ENCODE results near the gene TFAM. TPM values are rescaled to one million over a fixed set of nuclear protein-coding genes. Genes with fewer than 3 reads are reported as not detected.

Gene TFAM
- total RNA-seq, 2 experiments from 2014 or later = 62.7 to 94.6 TPM

DNA sequence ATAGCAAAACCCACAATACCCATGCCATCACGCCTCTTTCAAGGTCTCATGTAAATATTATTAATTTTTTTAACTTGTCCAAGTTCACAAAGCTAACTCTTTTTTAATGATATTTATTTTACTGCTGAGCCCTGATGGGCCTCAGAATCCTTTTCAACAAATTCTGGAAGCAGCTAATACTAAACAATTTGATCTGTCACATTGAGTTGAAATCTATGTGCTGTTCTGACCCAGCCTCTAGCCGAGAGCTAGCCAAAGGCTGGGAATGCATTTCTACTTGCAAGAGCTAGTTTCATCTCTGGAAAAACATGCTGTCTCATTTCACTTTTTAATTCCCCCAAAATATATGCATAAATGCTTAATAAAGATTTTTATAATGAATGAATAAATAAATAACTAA lies 47.9 kb downstream of the TFAM start:
- no peaks in the 10 kb centered on the region for H4K20me1 ChIP-seq (ENCODE audit: insufficient read depth, low read length)

DNA sequence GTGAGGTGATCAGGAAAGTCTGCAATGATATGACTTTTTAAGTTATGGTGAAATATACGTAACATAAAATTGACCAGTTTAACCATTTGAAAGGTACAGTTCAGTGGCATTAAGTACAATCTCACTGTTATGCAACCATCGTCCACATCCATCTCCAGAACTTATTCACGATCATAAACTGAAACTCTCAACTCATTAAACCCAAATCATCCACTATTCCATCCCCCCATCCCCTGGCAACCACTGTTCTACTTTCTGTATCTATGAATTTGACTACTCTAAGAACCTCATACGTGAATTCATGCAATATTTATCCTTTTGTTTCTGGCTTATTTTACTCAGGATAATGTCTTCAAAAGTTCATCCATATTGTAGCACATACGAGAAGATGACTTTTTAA lies 48.4 kb downstream of the TFAM start:
- Histone ChIP-seq H3K27ac (ENCODE audit: low read depth, low read length, poor library complexity, severe bottlenecking) (no peak overlapping the region), H3K36me3 (ENCODE audit: insufficient read depth, low read length) (no peaks in the 10 kb centered on the region), H3K79me2 (ENCODE audit: insufficient read depth, low read depth, low read length) (no peaks in the 10 kb centered on the region), H3K4me1 (ENCODE audit: insufficient read depth, low read length, poor library complexity, severe bottlenecking) (peaks cover 5% of the 10 kb centered on the region), H2AFZ (ENCODE audit: low read length) (no peak overlapping the region), H3K9me2 (ENCODE audit: insufficient read depth, low read length) (no peaks in the 10 kb centered on the region), H4K20me1 (ENCODE audit: insufficient read depth, low read length) (no peaks in the 10 kb centered on the region), H3K4me2 (ENCODE audit: low read length) (no peak overlapping the region), H3K9me3 (ENCODE audit: low read length) (no peaks in the 10 kb centered on the region), H3K4me3 (ENCODE audit: low read depth, low read length, poor library complexity, severe bottlenecking) (no peak overlapping the region)
- TF ChIP-seq EZH2phosphoT487 (IDR thresholded peaks at IDR 0.05; ENCODE audit: borderline replicate concordance, low read depth, low read length) = no peak
- TF ChIP-seq, protein P1, sequence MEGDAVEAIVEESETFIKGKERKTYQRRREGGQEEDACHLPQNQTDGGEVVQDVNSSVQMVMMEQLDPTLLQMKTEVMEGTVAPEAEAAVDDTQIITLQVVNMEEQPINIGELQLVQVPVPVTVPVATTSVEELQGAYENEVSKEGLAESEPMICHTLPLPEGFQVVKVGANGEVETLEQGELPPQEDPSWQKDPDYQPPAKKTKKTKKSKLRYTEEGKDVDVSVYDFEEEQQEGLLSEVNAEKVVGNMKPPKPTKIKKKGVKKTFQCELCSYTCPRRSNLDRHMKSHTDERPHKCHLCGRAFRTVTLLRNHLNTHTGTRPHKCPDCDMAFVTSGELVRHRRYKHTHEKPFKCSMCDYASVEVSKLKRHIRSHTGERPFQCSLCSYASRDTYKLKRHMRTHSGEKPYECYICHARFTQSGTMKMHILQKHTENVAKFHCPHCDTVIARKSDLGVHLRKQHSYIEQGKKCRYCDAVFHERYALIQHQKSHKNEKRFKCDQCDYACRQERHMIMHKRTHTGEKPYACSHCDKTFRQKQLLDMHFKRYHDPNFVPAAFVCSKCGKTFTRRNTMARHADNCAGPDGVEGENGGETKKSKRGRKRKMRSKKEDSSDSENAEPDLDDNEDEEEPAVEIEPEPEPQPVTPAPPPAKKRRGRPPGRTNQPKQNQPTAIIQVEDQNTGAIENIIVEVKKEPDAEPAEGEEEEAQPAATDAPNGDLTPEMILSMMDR (conservative IDR thresholded peaks at IDR 0.05; ENCODE audit: low read length) = no peak
- no peak for DNase-seq (ENCODE audit: low spot score)
- ChIA-PET POLR2A (no interaction called here), CTCF (ENCODE audit: unreplicated experiment) (no interaction called here)
- intact Hi-C loops (cut with micrococcal nuclease; ENCODE audit: unreplicated experiment) = no loop called here
- no TSS peak for BruUV-seq (replicated peaks)

More for the DNA sequence above, 47.9 kb downstream of the TFAM start:
- Histone ChIP-seq H3K4me2 (ENCODE audit: low read length) (no peak overlapping the region), H3K36me3 (ENCODE audit: insufficient read depth, low read length) (no peaks in the 10 kb centered on the region), H3K4me3 (ENCODE audit: low read depth, low read length, poor library complexity, severe bottlenecking) (no peak overlapping the region), H3K79me2 (ENCODE audit: insufficient read depth, low read depth, low read length) (no peaks in the 10 kb centered on the region), H3K9me3 (ENCODE audit: low read length) (no peaks in the 10 kb centered on the region), H3K4me1 (ENCODE audit: insufficient read depth, low read length, poor library complexity, severe bottlenecking) (peaks cover 5% of the 10 kb centered on the region), H3K27ac (ENCODE audit: low read depth, low read length, poor library complexity, severe bottlenecking) (no peak overlapping the region), H2AFZ (ENCODE audit: low read length) (no peak overlapping the region), H3K9me2 (ENCODE audit: insufficient read depth, low read length) (no peaks in the 10 kb centered on the region)
- no peak for DNase-seq (ENCODE audit: low spot score)
- TF ChIP-seq EZH2phosphoT487 (IDR thresholded peaks at IDR 0.05; ENCODE audit: borderline replicate concordance, low read depth, low read length) = no peak
- TF ChIP-seq, protein P1 (conservative IDR thresholded peaks at IDR 0.05; ENCODE audit: low read length) = no peak
- POLR2A ChIA-PET = no interaction called here
- CTCF ChIA-PET (ENCODE audit: unreplicated experiment) = no interaction called here
- no TSS peak for BruUV-seq (replicated peaks)
- intact Hi-C loops (cut with micrococcal nuclease; ENCODE audit: unreplicated experiment) = no loop called here

DNA sequence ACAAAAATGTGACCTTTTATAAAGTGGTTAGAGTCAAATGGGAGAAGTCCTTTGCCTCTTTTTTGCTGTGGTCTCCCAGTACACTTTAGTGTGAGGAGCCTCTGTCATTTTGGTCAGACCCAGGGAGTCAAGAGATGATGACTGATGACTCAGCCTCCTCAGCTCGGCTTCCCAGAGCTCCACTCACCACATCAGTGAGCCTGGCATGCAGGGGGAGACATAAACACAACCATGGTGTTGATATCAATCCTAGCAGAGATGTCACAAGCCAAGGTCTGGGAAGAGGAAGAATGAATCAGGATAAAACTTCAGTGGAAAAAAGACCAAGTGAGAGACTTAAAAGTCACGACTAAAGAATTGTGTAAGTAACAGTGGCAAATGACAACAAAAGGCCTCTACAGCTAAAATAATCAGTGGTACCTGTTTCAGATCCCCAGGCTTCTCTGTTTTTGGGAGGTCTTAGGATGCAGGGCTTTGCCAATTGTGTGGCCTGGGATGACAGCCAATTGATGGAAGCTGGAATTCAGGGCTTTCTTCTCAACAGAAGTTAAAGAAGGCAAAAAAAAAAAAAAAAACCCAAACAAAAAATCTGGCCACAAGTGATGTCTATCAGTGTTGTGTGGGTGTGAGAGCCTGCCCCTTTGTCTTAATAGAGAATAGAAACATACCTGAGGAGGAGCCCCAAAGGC lies 50.2 kb downstream of the TFAM start:
- no peak for DNase-seq (ENCODE audit: low spot score)
- Histone ChIP-seq H3K4me1 (ENCODE audit: insufficient read depth, low read length, poor library complexity, severe bottlenecking) (peaks cover 5% of the 10 kb centered on the region), H3K27ac (ENCODE audit: low read depth, low read length, poor library complexity, severe bottlenecking) (no peak overlapping the region), H3K4me2 (ENCODE audit: low read length) (no peak overlapping the region), H3K36me3 (ENCODE audit: insufficient read depth, low read length) (no peaks in the 10 kb centered on the region), H2AFZ (ENCODE audit: low read length) (peak overlapping the region; percentile 41), H3K9me2 (ENCODE audit: insufficient read depth, low read length) (no peaks in the 10 kb centered on the region), H4K20me1 (ENCODE audit: insufficient read depth, low read length) (no peaks in the 10 kb centered on the region), H3K4me3 (ENCODE audit: low read depth, low read length, poor library complexity, severe bottlenecking) (no peak overlapping the region), H3K9me3 (ENCODE audit: low read length) (no peaks in the 10 kb centered on the region), H3K79me2 (ENCODE audit: insufficient read depth, low read depth, low read length) (no peaks in the 10 kb centered on the region)
- BruUV-seq (replicated peaks) = no TSS peak
- intact Hi-C loops (cut with micrococcal nuclease; ENCODE audit: unreplicated experiment) = no loop called here
- TF ChIP-seq EZH2phosphoT487 (IDR thresholded peaks at IDR 0.05; ENCODE audit: borderline replicate concordance, low read depth, low read length) = no peak
- TF ChIP-seq, protein P1 (conservative IDR thresholded peaks at IDR 0.05; ENCODE audit: low read length) = no peak
- CTCF ChIA-PET (ENCODE audit: unreplicated experiment) = no interaction called here
- POLR2A ChIA-PET = no interaction called here

Measured in OCI-LY7 (cell line).